GM12878 (cell line): ENCODE measurements around the gene FGD6. TPM values are rescaled to one million over a fixed set of nuclear protein-coding genes. Genes with fewer than 3 reads are reported as not detected.
A peak's percentile ranks its signal among the peaks of the same experiment; 100 is the strongest.

Source experiments
- ATAC-seq: fragments of 200-7000 bp; cut with Tn5 transposase; 3 replicates; pipeline ENCODE4 v1.9.1; 2020; ENCODE audit warnings: mild to moderate bottlenecking, moderate library complexity
- BruUV-seq: library from RNA; stranded (reverse); fragments of 400-500 nt; replicated peaks from 2 replicates; lab custom pipeline; 2021; lab: Mats Ljungman, UMichigan
- CTCF ChIA-PET: fragments of 300-600 bp; sonication (Branson Sonifier 250); formaldehyde crosslinking; extraction: SDS; loops from one replicate; lab custom pipeline; 2021; ENCODE audit warnings: inconsistent platforms; lab: Yijun Ruan, JAX
- POLR2A ChIA-PET: fragments of 350-600 bp; formaldehyde crosslinking; extraction: SDS; loops from one replicate; lab custom pipeline; 2021; ENCODE audit warnings: inconsistent platforms; lab: Charles Lee
- RAD21 ChIA-PET: fragments of 300-600 bp; sonication (Branson Sonifier 250); formaldehyde crosslinking; loops from one replicate; lab custom pipeline; 2023; ENCODE audit warnings: antibody characterized with exemption; ENCODE audit not compliant: unreplicated experiment; lab: Charles Lee
- SMC1A ChIA-PET: fragments of 300-600 bp; sonication (Branson Sonifier 250); formaldehyde crosslinking; loops from one replicate; lab custom pipeline; 2023; ENCODE audit not compliant: unreplicated experiment, uncharacterized antibody; lab: Charles Lee
- DNase-seq: peaks from one replicate; pipeline ENCODE4 v3.0.0-alpha.2; 2011; ENCODE audit warnings: low read depth, low spot score
- FAIRE-seq: peaks from 3 replicates; lab custom pipeline; 2011; peaks lifted over from hg19 to GRCh38; lab: Jason Lieb, UNC
- H2AFZ ChIP-seq: 2 replicates; pipeline ENCODE4 v1.6.0; 2011; ENCODE audit warnings: low read depth, low read length, control low read depth; ENCODE audit not compliant: control insufficient read depth
- H3K27ac ChIP-seq: 2 replicates; pipeline ENCODE4 v1.5.1; 2011; ENCODE audit warnings: control low read depth; ENCODE audit not compliant: control insufficient read depth, insufficient read depth
- H3K27me3 ChIP-seq, 2 experiments: replicated peaks in 1 of 2; 2 replicates each; pipeline versions ENCODE4 v1.6.0 to v1.6.1; 2011; ENCODE audit warnings: low read length in 1 of 2; ENCODE audit not compliant: control insufficient read depth in 2 of 2, insufficient read depth in 2 of 2
- H3K36me3 ChIP-seq, 2 experiments: 2 replicates each; pipeline ENCODE4 v1.5.1; 2011; ENCODE audit warnings: low read length in 1 of 2; ENCODE audit not compliant: control insufficient read depth in 2 of 2, insufficient read depth in 2 of 2
- H3K4me1 ChIP-seq: 2 replicates; pipeline ENCODE4 v1.6.1; 2011; ENCODE audit warnings: mild to moderate bottlenecking, low read length, moderate library complexity, mixed read lengths; ENCODE audit not compliant: control insufficient read depth, insufficient read depth
- H3K4me2 ChIP-seq: 2 replicates; pipeline ENCODE4 v1.6.0; 2011; ENCODE audit warnings: control low read depth; ENCODE audit not compliant: control insufficient read depth, insufficient read depth
- H3K4me3 ChIP-seq: fragments of 200-600 bp; sonication (generic); 2 replicates; pipeline ENCODE4 v1.5.1; 2016
- H3K79me2 ChIP-seq: 2 replicates; pipeline ENCODE4 v1.6.0; 2011; ENCODE audit warnings: low read length; ENCODE audit not compliant: control insufficient read depth, insufficient read depth
- H3K9ac ChIP-seq: 2 replicates; pipeline ENCODE4 v1.8.0; 2011; ENCODE audit warnings: low read length, control low read depth, mixed read lengths; ENCODE audit not compliant: control insufficient read depth, insufficient read depth
- H3K9me3 ChIP-seq: replicated peaks from 3 replicates; pipeline ENCODE4 v1.5.1; 2011; ENCODE audit warnings: mild to moderate bottlenecking, low read length; ENCODE audit not compliant: control insufficient read depth, insufficient read depth
- H4K20me1 ChIP-seq: 2 replicates; pipeline ENCODE4 v1.6.0; 2011; ENCODE audit not compliant: control insufficient read depth, insufficient read depth
- CBX5 ChIP-seq: sonication (generic); IDR thresholded peaks from 2 replicates; pipeline ENCODE4 v1.6.1; 2016; ENCODE audit warnings: low read depth, moderate library complexity, mild to moderate bottlenecking, inconsistent platforms
- CEBPZ ChIP-seq: fragments of 150-350 bp; IDR thresholded peaks from 2 replicates; pipeline ENCODE4 v1.6.1; 2016; ENCODE audit warnings: low read depth, low read length
- CREB1 ChIP-seq: IDR thresholded peaks from 2 replicates; pipeline ENCODE4 v1.6.1; 2012; ENCODE audit warnings: low read depth, mild to moderate bottlenecking, inconsistent platforms
- EP300 ChIP-seq, 2 experiments: fragments of 150-350 bp in 1 of 2; IDR thresholded peaks; 2 replicates each; pipeline ENCODE4 v1.6.1; 2011 to 2012; ENCODE audit warnings: low read depth in 2 of 2, low read length in 2 of 2, borderline replicate concordance in 1 of 2, improper control_type of control experiment in 1 of 2, inconsistent platforms in 1 of 2; ENCODE audit not compliant: control insufficient read depth in 1 of 2
- FOXK2 ChIP-seq: fragments of 450-650 bp; IDR thresholded peaks from 2 replicates; pipeline ENCODE4 v1.6.1; 2017; ENCODE audit warnings: mild to moderate bottlenecking, moderate library complexity
- HDAC2 ChIP-seq: fragments of 200-600 bp; sonication (generic); IDR thresholded peaks from 2 replicates; pipeline ENCODE4 v1.6.1; 2017
- IKZF2 ChIP-seq, 2 experiments: fragments of 450-650 bp; IDR thresholded peaks; 2 replicates each; pipeline ENCODE4 v1.6.1; 2017; ENCODE audit warnings: mild to moderate bottlenecking in 2 of 2, moderate library complexity in 2 of 2
- IRF4 ChIP-seq: IDR thresholded peaks from 2 replicates; pipeline ENCODE4 v1.6.1; 2011; ENCODE audit warnings: low read depth, low read length
- MEF2B ChIP-seq: fragments of 450-650 bp; IDR thresholded peaks from 2 replicates; pipeline ENCODE4 v1.6.1; 2018; ENCODE audit warnings: mild to moderate bottlenecking, moderate library complexity; ENCODE audit not compliant: partially characterized antibody, poor library complexity, severe bottlenecking
- RUNX3 ChIP-seq: IDR thresholded peaks from 2 replicates; pipeline ENCODE4 v1.6.1; 2012; ENCODE audit warnings: low read length, inconsistent platforms
- SMAD5 ChIP-seq: IDR thresholded peaks from 2 replicates; pipeline ENCODE4 v1.6.1; 2016; ENCODE audit warnings: antibody characterized with exemption, low read depth
- SRF ChIP-seq, 2 experiments: IDR thresholded peaks; 2 replicates each; pipeline ENCODE4 v1.6.1; 2011; ENCODE audit warnings: low read depth in 2 of 2, low read length in 2 of 2, mild to moderate bottlenecking in 1 of 2, moderate library complexity in 1 of 2
- TARDBP ChIP-seq: IDR thresholded peaks from 2 replicates; pipeline ENCODE4 v1.6.1; 2016; ENCODE audit warnings: borderline replicate concordance
- WRNIP1 ChIP-seq: IDR thresholded peaks from 2 replicates; pipeline ENCODE4 v1.6.1; 2011; ENCODE audit warnings: low read depth, low read length, improper control_type of control experiment, borderline replicate concordance
- ZNF217 ChIP-seq: fragments of 450-650 bp; IDR thresholded peaks from 2 replicates; pipeline ENCODE4 v1.6.1; 2017; ENCODE audit warnings: antibody characterized with exemption, mild to moderate bottlenecking
- WGBS: methylation state at CpG from one replicate; pipeline ENCODE4 v1.1.6; 2016; ENCODE audit warnings: low lambda C conversion rate; ENCODE audit not compliant: insufficient replicate concordance, insufficient coverage; ENCODE audit errors: missing lambda C conversion rate; 5-methylcytosine and 5-hydroxymethylcytosine counted together
- in situ Hi-C: fragments of 300-500 bp; cut with MboI; formaldehyde crosslinking; loops from 9 replicates; pipeline ENCODE4 v1.14.3; 2018; ENCODE audit warnings: mixed read lengths
- intact Hi-C: fragments of 100-400 bp; cut with micrococcal nuclease; formaldehyde crosslinking; loops from one replicate; pipeline ENCODE4 v1.14.2; 2022; ENCODE audit not compliant: unreplicated experiment
- polyA plus RNA-seq, 11 experiments: library from polyadenylated mRNA; depleted of rRNA in 4 of 11; unstranded in 6 of 11; stranded (reverse) in 5 of 11; fragments of >200 nt; fragmentation: Nextera tagmentation in 4 of 11; fragmentation: Illumina TruSeq in 1 of 11; extraction: Ambion mirVana in 4 of 11; extraction: Trizol in 1 of 11; gene quantifications; 1 replicate in 1 of 11; 2 replicates in 10 of 11; pipeline versions ENCODE4 v1.2.1 to v1.2.3, GENCODE V29; 2011 to 2016; ENCODE audit warnings: inconsistent platforms in 2 of 11, missing spikeins in 2 of 11, low read depth in 1 of 11
- total RNA-seq, 4 experiments: library from RNA; depleted of rRNA in 3 of 4; stranded (reverse); fragments of >200 nt in 3 of 4; fragmentation: Illumina TruSeq in 1 of 4; extraction: Trizol in 1 of 4; gene quantifications; 2 replicates each; pipeline versions ENCODE4 v1.2.1 to v1.2.3, GENCODE V29; 2013 to 2021

The FGD6 gene
- total and polyA plus RNA-seq, 10 of the 15 experiments (the other 5 are each of a cell fraction or from before 2014, with no cell fraction given), result 2.4 to 15.5 (median 8.9) TPM

GRCh38 chr12:95057424-95057823 lies 159.8 kb downstream of the FGD6 start:
- Histone ChIP-seq H3K79me2 (no peaks in the 10 kb centered on the region), H3K27ac (no peak overlapping the region), H3K36me3 (peaks cover 3 to 14% of the 10 kb centered on the region in 2 experiments; a peak in 3 of 4 replicates), H3K9me3 (no peaks in the 10 kb centered on the region), H3K4me2 (no peak overlapping the region), H3K4me3 (no peak overlapping the region), H4K20me1 (no peaks in the 10 kb centered on the region), H3K27me3 (no peaks in the 10 kb centered on the region), H3K4me1 (no peaks in the 10 kb centered on the region), H3K9ac (no peak overlapping the region), H2AFZ (no peak overlapping the region)
- no peak for DNase-seq
- RAD21 ChIA-PET, result no interaction called here
- BruUV-seq, result TSS peak; percentile 35
- CTCF ChIA-PET, result interaction anchor here (0.9 to 1.1 kb wide), 3 partner anchors 9 to 47 kb away, joined by 3 to 5 read pairs (median 3); partner anchors contain the start of gene NR2C1
- WGBS, result 98% methylated on average over 3 of the region's 3 CpGs
- SMC1A ChIA-PET, result interaction anchor here (0.6 kb wide), 1 partner anchor 9 kb away, joined by 4 read pairs; no protein-coding TSS in a partner anchor
- in situ Hi-C loops (no loop called here), intact Hi-C loops (no loop called here)
- POLR2A ChIA-PET, result no interaction called here
- ATAC-seq, result no peak
- TF ChIP-seq WRNIP1, result no peak
- no peak for TF ChIP-seq CBX5
- TF ChIP-seq FOXK2, result no peak
- FAIRE-seq, result no peak

- TF ChIP-seq IKZF2 (IDR thresholded peaks at IDR 0.05) (no peak), MEF2B (no peak), ZNF217 (no peak), CREB1 (no peak), SMAD5 (no peak), IRF4 (no peak), CEBPZ (no peak), TARDBP (no peak), SRF (IDR thresholded peaks at IDR 0.05; ENCODE audit: low read depth in 2 of 2, low read length in 2 of 2) (no peak), HDAC2 (no peak), EP300 (IDR thresholded peaks at IDR 0.05; ENCODE audit: borderline replicate concordance in 1 of 2, control insufficient read depth in 1 of 2, low read depth in 2 of 2, low read length in 2 of 2) (no peak), RUNX3 (no peak)
- H3K9me3 ChIP-seq, result no peaks in the 10 kb centered on the region
- ChIA-PET SMC1A (interaction anchor here (0.8 to 1.0 kb wide), 2 partner anchors 11 to 82 kb away, joined by 3 read pairs; no protein-coding TSS in a partner anchor), RAD21 (no interaction called here), POLR2A (interaction anchor here (0.6 kb wide), 1 partner anchor 752 kb away, joined by 7 read pairs; no protein-coding TSS in a partner anchor), CTCF (interaction anchor here (1.1 to 1.6 kb wide), 2 partner anchors 144 to 166 kb away, joined by 3 read pairs; no protein-coding TSS in a partner anchor)
- in situ Hi-C loops (no loop called here), intact Hi-C loops (no loop called here)
- BruUV-seq, result no TSS peak
- H3K4me3 ChIP-seq, result no peak overlapping the region
- ATAC-seq, result no peak
- no peak overlapping the region for H2AFZ ChIP-seq
- no peaks in the 10 kb centered on the region for H4K20me1 ChIP-seq
- no peaks in the 10 kb centered on the region for H3K4me1 ChIP-seq
- no peaks in the 10 kb centered on the region for H3K79me2 ChIP-seq
- no peak for DNase-seq
- no peaks in the 10 kb centered on the region for H3K27me3 ChIP-seq
- 100% methylated on average over 2 of the region's 2 CpGs for WGBS
- FAIRE-seq, result no peak
- peaks cover 3 to 10% of the 10 kb centered on the region in 2 experiments; a peak in 3 of 4 replicates for H3K36me3 ChIP-seq
- no peak overlapping the region for H3K4me2 ChIP-seq
- H3K9ac ChIP-seq, result no peak overlapping the region
- H3K27ac ChIP-seq, result no peak overlapping the region
Observed at GRCh38 chr12:95055057-95055456, 162.2 kb downstream of the FGD6 start.
